Measurements from ENCODE around the gene COA5.

COA5 gene

DNA sequence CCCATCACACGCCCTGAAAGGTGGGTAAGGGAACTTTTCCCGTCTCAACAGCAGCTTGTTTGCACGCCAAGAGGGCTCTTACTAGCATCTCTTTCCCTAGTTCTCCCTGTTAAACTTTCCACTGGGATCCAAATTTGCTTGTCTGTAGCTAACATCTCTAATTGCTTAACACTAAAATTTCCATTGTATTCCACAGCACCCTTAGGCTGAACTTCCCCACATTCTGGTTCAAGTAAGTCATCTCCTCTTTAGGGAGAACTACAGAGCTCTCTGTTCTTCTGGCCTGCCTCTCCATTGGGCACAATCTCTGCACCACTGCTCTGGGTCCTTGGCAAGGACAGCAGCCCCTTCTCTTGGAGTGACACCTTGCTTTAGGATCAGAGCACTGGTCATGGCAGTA lies 24.0 kb upstream of the COA5 start:
- Histone ChIP-seq H3K4me1 (ENCODE audit: control insufficient read depth, insufficient read depth, low read length) (no peaks in the 10 kb centered on the region), H3K36me3 (ENCODE audit: control insufficient read depth, insufficient read depth, low read length) (peaks cover 21% of the 10 kb centered on the region), H3K27me3 (ENCODE audit: control insufficient read depth, insufficient read depth, low read length) (no peaks in the 10 kb centered on the region), H3K9ac (ENCODE audit: low read length) (no peak overlapping the region), H3K27ac (ENCODE audit: low read depth, low read length) (no peak overlapping the region), H3K4me3 (ENCODE audit: low read length) (no peak overlapping the region)

DNA sequence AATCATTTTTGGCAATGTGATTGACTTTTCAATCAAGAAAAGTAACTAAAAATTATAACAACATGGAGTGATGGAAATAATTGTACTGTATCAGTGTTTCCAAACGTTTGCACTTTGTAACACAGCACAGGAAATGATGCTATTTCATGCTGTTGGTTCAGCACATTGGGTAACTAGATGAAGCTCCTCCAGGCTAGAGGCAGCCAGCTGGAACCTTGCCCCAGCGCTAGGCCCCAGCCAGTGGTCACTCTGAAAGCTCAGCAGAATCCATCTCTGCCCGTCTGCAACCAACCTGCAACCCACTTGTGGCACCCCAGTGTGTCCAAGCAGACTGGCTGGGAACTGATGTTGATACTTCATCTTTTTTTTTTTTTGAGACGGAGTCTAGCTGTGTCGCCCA lies 15.3 kb upstream of the COA5 start:
- no peaks in the 10 kb centered on the region for H3K27me3 ChIP-seq (ENCODE audit: control insufficient read depth, insufficient read depth, low read length)
- H3K27ac ChIP-seq (ENCODE audit: low read depth, low read length), result no peak overlapping the region
- no peak overlapping the region for H3K4me3 ChIP-seq (ENCODE audit: low read length)
- H3K36me3 ChIP-seq (ENCODE audit: control insufficient read depth, insufficient read depth, low read length), result peaks cover 3% of the 10 kb centered on the region
- no peaks in the 10 kb centered on the region for H3K4me1 ChIP-seq (ENCODE audit: control insufficient read depth, insufficient read depth, low read length)
- no peak overlapping the region for H3K9ac ChIP-seq (ENCODE audit: low read length)

DNA sequence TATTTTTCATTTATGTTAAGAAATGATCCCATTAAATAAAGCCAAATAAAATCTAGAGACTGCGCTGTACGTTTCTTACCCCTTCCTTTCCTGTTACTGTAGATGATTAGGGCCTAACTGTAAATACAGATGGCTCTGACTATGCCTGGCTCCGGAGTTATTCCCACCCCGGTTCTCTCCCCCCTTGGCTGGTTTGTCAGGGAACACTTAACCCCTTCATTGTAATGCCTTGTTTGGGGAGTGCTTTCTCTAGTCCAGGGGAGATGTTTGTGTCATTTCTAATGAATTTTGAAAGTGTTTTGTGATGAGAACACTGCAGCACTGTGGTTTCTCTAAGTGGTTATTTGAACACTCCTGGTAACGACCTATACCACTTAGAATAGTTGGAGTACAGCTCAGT lies 8.8 kb upstream of the COA5 start:
- Histone ChIP-seq H3K27me3 (ENCODE audit: control insufficient read depth, insufficient read depth, low read length) (no peaks in the 10 kb centered on the region), H3K9ac (ENCODE audit: low read length) (no peak overlapping the region), H3K4me1 (ENCODE audit: control insufficient read depth, insufficient read depth, low read length) (no peaks in the 10 kb centered on the region), H3K4me3 (ENCODE audit: low read length) (no peak overlapping the region), H3K27ac (ENCODE audit: low read depth, low read length) (no peak overlapping the region), H3K36me3 (ENCODE audit: control insufficient read depth, insufficient read depth, low read length) (peaks cover 19% of the 10 kb centered on the region)

DNA sequence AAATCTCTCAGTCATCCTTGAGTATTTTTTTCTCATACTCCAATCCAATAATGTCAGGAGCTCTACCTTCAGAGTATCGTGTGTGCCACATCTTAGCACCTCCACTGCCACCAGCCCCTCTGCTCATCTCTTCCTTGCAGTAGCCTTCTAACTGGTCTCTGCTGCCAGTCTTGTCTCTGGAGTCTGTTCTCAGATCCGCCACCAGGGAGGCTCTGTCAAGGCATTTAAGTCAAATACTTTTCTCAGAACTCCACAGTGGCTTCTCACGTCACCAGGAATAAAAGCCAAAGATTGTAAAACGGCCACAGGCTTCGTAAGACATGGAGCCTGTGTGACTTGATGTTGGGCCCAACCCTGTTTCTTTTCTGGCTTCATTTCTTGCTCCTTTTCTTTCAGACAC lies 7.2 kb upstream of the COA5 start:
- Histone ChIP-seq H3K36me3 (ENCODE audit: control insufficient read depth, insufficient read depth, low read length) (peaks cover 23% of the 10 kb centered on the region), H3K4me3 (ENCODE audit: low read length) (no peak overlapping the region), H3K27ac (ENCODE audit: low read depth, low read length) (no peak overlapping the region), H3K9ac (ENCODE audit: low read length) (no peak overlapping the region), H3K4me1 (ENCODE audit: control insufficient read depth, insufficient read depth, low read length) (peaks cover 5% of the 10 kb centered on the region), H3K27me3 (ENCODE audit: control insufficient read depth, insufficient read depth, low read length) (no peaks in the 10 kb centered on the region)

DNA sequence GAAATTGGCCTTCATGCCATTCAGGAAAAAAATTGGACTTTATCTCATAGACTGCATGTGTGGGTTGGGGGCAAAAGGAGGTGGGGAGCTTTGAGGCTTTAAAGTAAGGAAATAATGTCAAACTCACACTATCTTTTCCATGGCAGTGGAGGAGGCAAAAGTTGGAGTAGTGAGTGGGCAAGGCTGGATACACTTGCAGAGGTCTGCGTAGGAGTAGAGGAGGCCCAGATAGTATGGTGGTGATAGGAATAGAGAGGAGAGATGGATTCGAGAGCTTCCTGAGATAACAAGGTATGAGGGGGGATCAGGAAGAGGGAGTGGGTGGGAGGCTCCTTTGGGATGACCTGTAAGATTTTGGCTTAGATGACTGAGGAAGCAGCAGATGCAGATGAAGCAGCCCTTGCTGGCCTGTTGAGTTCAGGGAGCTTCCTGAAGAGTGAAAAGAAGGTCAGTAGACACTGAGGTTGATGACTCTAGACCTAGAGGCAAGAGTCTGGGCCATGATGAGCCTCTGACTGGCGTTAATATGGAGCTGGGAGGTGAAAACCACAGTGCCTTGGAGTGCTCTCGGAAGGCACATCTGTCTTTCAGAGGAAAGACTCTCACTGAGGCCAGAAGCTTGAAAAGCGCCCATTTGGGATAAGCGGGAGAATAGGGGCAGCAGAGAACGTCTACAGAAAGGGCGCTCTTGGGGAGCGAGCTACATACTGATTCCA lies 5.9 kb upstream of the COA5 start:
- Histone ChIP-seq H3K9ac (ENCODE audit: low read length) (no peak overlapping the region), H3K27ac (ENCODE audit: low read depth, low read length) (no peak overlapping the region), H3K4me3 (ENCODE audit: low read length) (no peak overlapping the region), H3K36me3 (ENCODE audit: control insufficient read depth, insufficient read depth, low read length) (peaks cover 23% of the 10 kb centered on the region), H3K4me1 (ENCODE audit: control insufficient read depth, insufficient read depth, low read length) (peaks cover 17% of the 10 kb centered on the region), H3K27me3 (ENCODE audit: control insufficient read depth, insufficient read depth, low read length) (no peaks in the 10 kb centered on the region)

DNA sequence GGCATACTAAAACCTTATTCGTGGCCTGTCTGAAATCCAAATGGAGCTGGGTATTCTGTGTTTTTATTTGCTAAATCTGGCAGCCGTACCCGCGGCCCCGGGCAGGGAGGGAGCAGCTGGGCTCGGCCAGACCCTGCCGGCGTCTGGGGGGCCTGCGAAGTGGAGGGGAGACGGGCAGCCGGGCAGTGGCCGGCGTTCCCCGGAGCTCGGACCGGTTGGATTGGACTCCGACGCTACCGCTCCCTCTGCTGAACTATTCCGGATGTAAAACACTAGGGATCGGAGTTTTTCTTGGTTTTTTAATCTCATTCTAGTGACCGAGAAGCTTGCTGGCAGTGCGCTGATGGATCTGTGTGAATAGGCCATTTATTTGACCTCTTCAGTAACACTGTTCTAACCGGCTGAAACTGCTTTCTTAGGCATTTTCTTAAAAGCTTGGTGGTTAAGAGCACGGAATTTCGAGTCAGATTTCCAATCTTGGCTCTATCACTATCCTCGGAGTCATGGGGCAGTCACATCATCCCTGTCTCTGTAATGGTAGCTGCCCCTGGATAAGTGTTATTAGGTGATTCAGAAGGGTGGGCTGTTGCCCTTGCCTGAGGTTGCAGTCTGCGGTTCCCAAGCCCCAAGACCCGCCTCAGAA lies 771 bp upstream of the COA5 start:
- Histone ChIP-seq H3K27me3 (ENCODE audit: control insufficient read depth, insufficient read depth, low read length) (no peaks in the 10 kb centered on the region), H3K36me3 (ENCODE audit: control insufficient read depth, insufficient read depth, low read length) (peaks cover 11% of the 10 kb centered on the region), H3K27ac (ENCODE audit: low read depth, low read length) (peak overlapping the region; percentile 97), H3K9ac (ENCODE audit: low read length) (peak overlapping the region; percentile 92), H3K4me1 (ENCODE audit: control insufficient read depth, insufficient read depth, low read length) (peaks cover 35% of the 10 kb centered on the region), H3K4me3 (ENCODE audit: low read length) (peak overlapping the region; percentile 76)

DNA sequence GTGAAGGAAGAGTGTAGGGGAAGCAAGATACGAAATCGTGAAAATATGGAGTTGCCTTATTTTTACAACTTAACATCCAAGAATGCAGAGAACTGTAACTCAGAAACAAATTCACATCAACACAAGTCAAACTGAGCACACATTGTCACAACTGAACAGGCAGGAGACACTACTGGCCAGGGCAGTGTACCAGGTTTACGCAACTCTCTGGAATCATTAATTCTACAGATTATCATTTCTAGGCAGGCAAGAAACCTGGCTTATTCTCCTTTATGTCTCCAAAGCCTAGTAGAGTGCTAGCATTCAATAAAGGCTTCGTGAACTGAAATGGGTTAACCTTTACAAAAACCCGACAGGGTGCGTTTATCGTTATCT lies 584 bp downstream of the COA5 start:
- no peaks in the 10 kb centered on the region for H3K27me3 ChIP-seq (ENCODE audit: control insufficient read depth, insufficient read depth, low read length)
- H3K9ac ChIP-seq (ENCODE audit: low read length), result peak overlapping the region; percentile 94
- H3K4me3 ChIP-seq (ENCODE audit: low read length), result peak overlapping the region; percentile 76
- H3K36me3 ChIP-seq (ENCODE audit: control insufficient read depth, insufficient read depth, low read length), result peaks cover 4% of the 10 kb centered on the region
- peaks cover 35% of the 10 kb centered on the region for H3K4me1 ChIP-seq (ENCODE audit: control insufficient read depth, insufficient read depth, low read length)
- peak overlapping the region; percentile 97 for H3K27ac ChIP-seq (ENCODE audit: low read depth, low read length)

DNA sequence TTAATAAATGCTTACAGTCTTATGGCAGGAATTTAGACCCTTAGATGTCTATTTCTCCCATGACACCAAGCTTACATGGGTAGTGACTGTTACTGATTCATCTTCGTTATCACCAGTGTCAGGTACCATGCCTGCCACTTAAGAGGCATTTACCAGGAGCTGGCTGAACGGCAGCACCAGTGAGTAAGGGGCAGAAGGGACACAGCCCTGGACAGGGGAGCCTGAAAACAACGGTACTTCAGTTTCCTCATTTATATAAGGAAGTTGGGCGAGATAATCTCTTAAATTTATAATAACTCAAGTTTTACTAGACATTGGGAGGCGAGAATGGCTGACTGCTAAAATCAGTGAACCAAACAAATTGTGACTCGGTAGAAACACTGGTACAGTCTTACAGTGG lies 1.2 kb downstream of the COA5 start:
- H3K4me3 ChIP-seq (ENCODE audit: low read length), result peak overlapping the region; percentile 76
- H3K9ac ChIP-seq (ENCODE audit: low read length), result no peak overlapping the region
- no peaks in the 10 kb centered on the region for H3K27me3 ChIP-seq (ENCODE audit: control insufficient read depth, insufficient read depth, low read length)
- peaks cover 35% of the 10 kb centered on the region for H3K4me1 ChIP-seq (ENCODE audit: control insufficient read depth, insufficient read depth, low read length)
- H3K36me3 ChIP-seq (ENCODE audit: control insufficient read depth, insufficient read depth, low read length), result peaks cover 4% of the 10 kb centered on the region
- H3K27ac ChIP-seq (ENCODE audit: low read depth, low read length), result no peak overlapping the region

DNA sequence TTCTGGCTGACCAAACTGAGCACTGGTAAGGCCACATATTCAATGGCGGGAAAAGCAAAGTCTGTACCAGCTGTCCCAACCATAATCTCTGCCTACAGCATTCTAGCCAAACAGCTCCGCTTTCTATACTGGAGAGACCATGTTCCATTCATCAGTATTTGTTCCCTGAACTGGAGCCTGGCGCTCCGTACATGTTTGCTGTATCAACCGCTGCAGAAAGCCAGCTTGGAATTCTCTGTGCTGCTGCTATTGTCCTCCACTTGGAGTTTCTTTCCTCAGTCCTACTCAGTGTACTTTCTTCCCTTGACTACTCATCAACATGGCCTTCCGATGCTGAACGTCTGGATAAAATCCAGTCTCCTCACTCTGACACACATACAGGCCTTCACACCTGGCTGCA lies 1.9 kb downstream of the COA5 start:
- Histone ChIP-seq H3K9ac (ENCODE audit: low read length) (no peak overlapping the region), H3K36me3 (ENCODE audit: control insufficient read depth, insufficient read depth, low read length) (peaks cover 3% of the 10 kb centered on the region), H3K27me3 (ENCODE audit: control insufficient read depth, insufficient read depth, low read length) (no peaks in the 10 kb centered on the region), H3K4me1 (ENCODE audit: control insufficient read depth, insufficient read depth, low read length) (peaks cover 35% of the 10 kb centered on the region), H3K4me3 (ENCODE audit: low read length) (no peak overlapping the region), H3K27ac (ENCODE audit: low read depth, low read length) (no peak overlapping the region)

DNA sequence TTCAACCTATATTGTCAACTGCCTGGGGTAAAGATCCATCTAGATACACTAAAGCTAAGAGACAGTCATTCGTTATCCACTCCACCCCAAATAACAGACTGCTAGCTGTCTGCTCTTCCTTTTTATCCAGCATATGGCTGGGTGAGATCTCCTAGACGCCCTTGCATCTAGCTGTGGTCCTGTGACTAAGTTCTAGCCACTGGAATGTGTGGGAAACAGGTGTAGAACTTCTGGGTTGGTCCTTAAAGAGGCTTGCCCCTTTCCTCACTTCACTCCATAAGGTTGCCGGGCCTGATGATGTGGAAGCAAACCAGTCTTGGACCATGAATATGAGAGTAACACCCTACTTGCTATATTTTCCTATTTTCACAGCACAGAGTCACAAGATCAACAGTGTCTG lies 3.2 kb downstream of the COA5 start:
- Histone ChIP-seq H3K9ac (ENCODE audit: low read length) (no peak overlapping the region), H3K27ac (ENCODE audit: low read depth, low read length) (no peak overlapping the region), H3K27me3 (ENCODE audit: control insufficient read depth, insufficient read depth, low read length) (no peaks in the 10 kb centered on the region), H3K4me1 (ENCODE audit: control insufficient read depth, insufficient read depth, low read length) (peaks cover 26% of the 10 kb centered on the region), H3K36me3 (ENCODE audit: control insufficient read depth, insufficient read depth, low read length) (peaks cover under 1% of the 10 kb centered on the region), H3K4me3 (ENCODE audit: low read length) (no peak overlapping the region)

DNA sequence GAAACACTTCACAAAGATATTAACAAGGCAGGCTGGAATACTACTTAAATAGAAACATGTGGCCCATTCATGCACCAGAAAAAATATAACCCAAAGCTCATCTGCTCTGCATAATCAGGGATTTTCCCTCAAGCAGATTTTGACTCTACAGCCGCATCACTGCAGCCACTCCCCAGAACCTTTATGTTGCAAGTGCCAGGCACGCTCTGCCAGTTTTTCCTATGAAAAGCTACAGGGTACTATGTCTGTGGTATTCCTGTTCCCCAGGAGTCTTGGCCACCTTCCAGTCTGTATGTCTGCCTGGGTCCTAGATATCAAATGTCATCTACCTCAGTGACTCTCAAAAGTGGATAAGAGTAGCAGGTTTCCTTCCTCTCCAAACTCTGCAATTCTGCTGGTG lies 3.8 kb downstream of the COA5 start:
- Histone ChIP-seq H3K27ac (ENCODE audit: low read depth, low read length) (no peak overlapping the region), H3K4me1 (ENCODE audit: control insufficient read depth, insufficient read depth, low read length) (peaks cover 21% of the 10 kb centered on the region), H3K9ac (ENCODE audit: low read length) (no peak overlapping the region), H3K36me3 (ENCODE audit: control insufficient read depth, insufficient read depth, low read length) (peaks cover 5% of the 10 kb centered on the region), H3K27me3 (ENCODE audit: control insufficient read depth, insufficient read depth, low read length) (no peaks in the 10 kb centered on the region), H3K4me3 (ENCODE audit: low read length) (no peak overlapping the region)

DNA sequence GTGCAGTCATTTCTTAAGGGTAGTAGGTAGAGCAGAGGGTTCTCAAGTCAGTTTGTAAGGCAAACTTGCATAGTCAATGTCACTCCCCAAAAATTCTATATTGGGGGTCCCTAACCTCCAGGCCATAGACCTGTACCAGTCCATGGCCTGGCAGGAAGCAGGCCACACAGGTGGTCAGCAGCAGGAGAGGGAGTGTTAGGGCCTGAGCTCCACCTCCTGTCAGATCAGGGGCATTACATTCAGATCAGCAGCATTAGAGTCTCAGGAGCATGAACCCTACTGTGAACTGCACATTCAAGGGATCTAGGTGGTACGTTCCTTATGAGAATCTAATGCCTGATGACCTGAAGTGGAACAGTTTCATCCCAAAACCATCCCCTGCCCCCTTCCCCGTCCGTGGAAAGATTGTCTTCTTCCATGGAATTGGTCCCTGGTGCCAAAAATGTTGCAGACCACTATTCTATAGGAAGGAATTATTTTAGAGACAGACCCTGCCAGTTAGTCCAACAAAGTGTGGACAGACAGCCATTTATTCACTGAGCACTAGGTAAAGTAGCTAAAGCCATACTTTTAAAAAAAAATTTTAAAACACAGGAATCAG lies 6.7 kb downstream of the COA5 start:
- H3K9ac ChIP-seq (ENCODE audit: low read length), result no peak overlapping the region
- peaks cover 5% of the 10 kb centered on the region for H3K4me1 ChIP-seq (ENCODE audit: control insufficient read depth, insufficient read depth, low read length)
- peaks cover 11% of the 10 kb centered on the region for H3K36me3 ChIP-seq (ENCODE audit: control insufficient read depth, insufficient read depth, low read length)
- H3K27ac ChIP-seq (ENCODE audit: low read depth, low read length), result no peak overlapping the region
- no peak overlapping the region for H3K4me3 ChIP-seq (ENCODE audit: low read length)
- H3K27me3 ChIP-seq (ENCODE audit: control insufficient read depth, insufficient read depth, low read length), result no peaks in the 10 kb centered on the region
